Small intestine (tissue), 7 donors: ENCODE results near the gene SDHA. TPM values are rescaled to one million over a fixed set of nuclear protein-coding genes. Genes with fewer than 3 reads are reported as not detected.
A peak's percentile ranks its signal among the peaks of the same experiment; 100 is the strongest.
"Not testable (repeated sequence)": the region's sequence is repeated elsewhere in the genome, so short reads cannot be mapped to it uniquely, and the experiment has no call there.

Source experiments
- DNase-seq, 2 donors: peaks; one replicate each; pipeline versions ENCODE4 v3.0.0 to v3.0.0-alpha.2; 2013
- FAIRE-seq: peaks from 2 replicates; lab custom pipeline; 2012; peaks lifted over from hg19 to GRCh38; lab: Jason Lieb, UNC
- H3K27ac ChIP-seq, 3 donors: one replicate each; pipeline ENCODE4 v1.5.1; 2013; ENCODE audit warnings: low read length in 2 of 3, mild to moderate bottlenecking in 2 of 3, control low read depth in 1 of 3, inconsistent platforms in 1 of 3, low read depth in 1 of 3, moderate library complexity in 1 of 3
- H3K27me3 ChIP-seq, 3 donors: one replicate each; pipeline ENCODE4 v1.6.1; 2013; ENCODE audit warnings: low read length in 3 of 3, inconsistent platforms in 1 of 3; ENCODE audit not compliant: control insufficient read depth in 3 of 3, insufficient read depth in 3 of 3
- H3K36me3 ChIP-seq, 3 donors: one replicate each; pipeline ENCODE4 v1.6.1; 2013; ENCODE audit warnings: low read length in 3 of 3, inconsistent platforms in 1 of 3, low read depth in 1 of 3, mild to moderate bottlenecking in 1 of 3, moderate library complexity in 1 of 3; ENCODE audit not compliant: control insufficient read depth in 3 of 3, insufficient read depth in 2 of 3
- H3K4me1 ChIP-seq, 3 donors: one replicate each; pipeline ENCODE4 v1.6.1; 2013; ENCODE audit warnings: low read length in 2 of 3, inconsistent platforms in 1 of 3, low read depth in 1 of 3, mild to moderate bottlenecking in 1 of 3, moderate library complexity in 1 of 3; ENCODE audit not compliant: control insufficient read depth in 3 of 3, insufficient read depth in 2 of 3
- H3K4me3 ChIP-seq, 3 donors: one replicate each; pipeline ENCODE4 v1.5.1; 2013; ENCODE audit warnings: low read length in 3 of 3, control low read depth in 1 of 3, inconsistent platforms in 1 of 3, low read depth in 1 of 3, mild to moderate bottlenecking in 1 of 3, moderate library complexity in 1 of 3
- H3K9me3 ChIP-seq, 2 donors: one replicate each; pipeline ENCODE4 v1.6.1; 2013; ENCODE audit warnings: low read depth in 1 of 2, low read length in 1 of 2; ENCODE audit not compliant: control insufficient read depth in 2 of 2, insufficient read depth in 1 of 2
- WGBS, 3 donors: extraction: QIAGEN DNeasy Blood & Tissue Kit; methylation state at CpG; one replicate each; pipeline ENCODE4 v1.1.7; 2013; 5-methylcytosine and 5-hydroxymethylcytosine counted together
- polyA plus RNA-seq, 4 donors: library from polyadenylated mRNA; stranded (reverse) in 3 of 4; unstranded in 1 of 4; fragments of 200-250 nt in 3 of 4; fragments of 120-200 nt in 1 of 4; gene quantifications; one replicate each; pipeline versions ENCODE4 v1.2.1 to v1.2.3, GENCODE V29; 2013
- donor health status: healthy with polysubstance abuse.
- donor health status: control.
- donor health status: control.
- donor health status: Bipolar disorder and iron deficiency.
- donor health status: healthy.

The SDHA gene
- polyA plus RNA-seq, 4 donors = 115 to 377 (median 268) TPM

DNA sequence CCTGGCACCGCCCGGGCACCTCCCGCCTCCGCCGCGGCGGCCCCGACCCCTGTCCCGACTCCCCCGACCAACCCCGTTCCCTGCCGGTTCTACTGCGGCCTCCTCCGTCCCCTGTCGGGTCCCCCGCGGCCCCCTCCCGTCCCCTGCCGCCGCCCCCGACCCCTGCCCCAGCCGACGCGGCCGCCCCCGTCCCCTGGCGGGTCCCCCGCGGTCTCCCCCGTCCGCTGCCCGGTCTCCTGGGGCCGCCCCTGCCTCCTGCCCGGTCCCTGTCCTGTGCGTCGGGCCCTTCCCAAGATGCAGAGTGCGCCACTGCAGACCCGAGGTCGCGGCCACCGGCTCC lies 53.7 kb downstream of the SDHA start:
- H3K27ac ChIP-seq = peak overlapping the region; percentile 53 to 93 (median 91)
- DNase-seq, H3K4me1 ChIP-seq, H3K27me3 ChIP-seq, H3K9me3 ChIP-seq, FAIRE-seq: not testable (repeated sequence)
- H3K36me3 ChIP-seq = peaks cover 5 to 19% (median 7%) of the 10 kb centered on the region in 3 donors
- 0 to 1% (median 1%) methylated on average over 19 to 41 of the region's 41 CpGs for WGBS, 3 donors
- H3K4me3 ChIP-seq = peak overlapping the region; percentile 50 to 99 (median 98)

DNA sequence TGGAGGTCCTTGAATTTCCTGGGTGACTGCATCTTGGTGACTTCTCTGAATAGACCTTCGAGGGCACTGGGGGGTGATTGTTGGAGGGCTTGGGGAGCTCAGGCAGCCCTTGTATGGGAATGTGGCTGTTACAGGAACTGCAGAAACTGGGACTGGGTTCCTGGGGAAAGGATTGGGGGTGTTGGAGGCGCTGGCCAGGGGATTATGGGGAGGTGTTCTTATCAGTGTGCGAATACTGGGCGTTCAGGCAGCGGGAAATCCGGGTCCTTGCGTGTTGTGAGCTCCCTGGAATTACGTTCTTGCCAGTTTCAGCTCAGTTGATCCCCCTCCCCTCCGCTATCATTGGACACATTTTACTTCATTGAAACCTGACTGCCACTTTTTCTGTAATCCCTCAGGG lies 55.0 kb downstream of the SDHA start:
- FAIRE-seq, DNase-seq, H3K9me3 ChIP-seq, H3K4me1 ChIP-seq, H3K27ac ChIP-seq, H3K27me3 ChIP-seq: not testable (repeated sequence)
- 40 to 74% (median 48%) methylated on average over 9 of the region's 9 CpGs for WGBS, 3 donors
- Histone ChIP-seq H3K4me3 (peak overlapping the region in 2 of 3 donors; percentile 36 to 50), H3K36me3 (peaks cover 4 to 15% (median 5%) of the 10 kb centered on the region in 3 donors)

DNA sequence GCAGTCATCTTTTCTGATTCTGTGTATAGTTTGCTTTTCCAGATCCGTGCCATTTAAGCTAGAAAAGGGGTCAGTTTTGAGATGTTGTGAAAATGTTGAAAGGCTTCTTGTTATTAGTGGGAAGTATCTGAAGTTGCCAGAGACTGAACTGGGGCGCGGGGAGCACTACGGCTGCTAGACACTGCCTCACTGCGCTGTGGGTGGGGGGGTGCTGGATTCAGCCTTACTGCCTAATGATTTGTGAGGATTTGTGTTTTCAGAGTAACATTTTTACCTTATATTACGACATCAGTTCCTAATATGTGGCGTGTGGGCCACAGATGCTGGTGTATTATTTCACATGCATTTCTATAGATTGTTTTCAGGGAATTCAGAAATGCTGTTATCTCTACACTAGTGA lies 55.4 kb downstream of the SDHA start:
- FAIRE-seq, H3K9me3 ChIP-seq, DNase-seq, H3K4me1 ChIP-seq, H3K27me3 ChIP-seq, H3K27ac ChIP-seq: not testable (repeated sequence)
- WGBS, 3 donors = 71 to 88% (median 84%) methylated on average over 7 of the region's 7 CpGs
- Histone ChIP-seq H3K4me3 (peak overlapping the region in 1 of 3 donors; percentile 36), H3K36me3 (peaks cover 4 to 18% (median 5%) of the 10 kb centered on the region in 3 donors)

DNA sequence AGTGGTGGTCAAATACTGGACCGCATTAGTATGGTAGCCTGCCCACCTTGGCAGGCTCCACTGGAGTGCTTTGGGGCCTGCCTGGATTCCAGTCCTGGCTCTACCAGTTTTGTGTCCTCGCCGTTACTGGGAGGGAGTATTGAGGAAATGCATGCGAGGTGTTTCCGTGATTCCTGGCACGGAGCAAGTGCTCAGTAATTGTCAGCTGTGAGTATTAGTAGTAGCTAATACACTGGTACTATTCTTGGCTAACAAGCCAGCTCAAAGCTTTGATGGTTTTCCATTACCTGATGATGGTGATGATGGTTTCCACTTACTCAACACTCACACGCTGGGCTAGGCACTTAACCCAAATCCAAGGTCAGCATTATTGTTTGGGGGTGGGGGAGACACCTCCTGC lies 56.2 kb downstream of the SDHA start:
- not testable (repeated sequence) for FAIRE-seq
- WGBS, 3 donors = 85 to 93% (median 85%) methylated on average over 7 of the region's 7 CpGs

DNA sequence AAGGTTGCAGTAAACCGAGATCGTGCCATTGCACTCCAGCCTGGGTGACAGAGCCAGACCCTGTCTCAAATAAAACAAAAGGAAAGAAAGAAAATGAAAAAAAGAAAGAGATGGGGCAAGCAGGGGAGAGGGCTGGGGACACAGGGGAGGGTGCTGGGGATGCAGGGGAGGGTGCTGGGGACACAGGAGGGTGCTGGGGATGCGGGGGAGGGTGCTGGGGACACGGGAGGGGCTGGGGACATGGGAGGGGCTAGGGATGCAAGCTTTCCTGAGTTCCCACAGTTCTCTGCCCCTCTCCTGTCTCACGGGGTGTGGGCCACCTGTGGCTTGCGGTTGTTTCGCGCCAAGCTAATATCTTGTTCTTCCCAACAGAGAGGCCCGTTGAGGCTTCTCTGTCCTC lies 60.5 kb downstream of the SDHA start:
- Histone ChIP-seq H3K36me3 (peaks cover 5 to 50% (median 5%) of the 10 kb centered on the region in 3 donors), H3K4me1 (no peaks in the 10 kb centered on the region), H3K27me3 (no peaks in the 10 kb centered on the region), H3K4me3 (no peak overlapping the region), H3K9me3 (no peaks in the 10 kb centered on the region), H3K27ac (no peak overlapping the region)
- DNase-seq (no peak), FAIRE-seq (no peak)
- 85 to 94% (median 89%) methylated on average over 8 to 9 of the region's 9 CpGs for WGBS, 3 donors

More for the DNA sequence above, 56.2 kb downstream of the SDHA start:
- H3K36me3 ChIP-seq = peaks cover 4 to 24% (median 5%) of the 10 kb centered on the region in 3 donors
- H3K4me1 ChIP-seq, H3K9me3 ChIP-seq, H3K27ac ChIP-seq, H3K4me3 ChIP-seq, H3K27me3 ChIP-seq, DNase-seq: not testable (repeated sequence)

DNA sequence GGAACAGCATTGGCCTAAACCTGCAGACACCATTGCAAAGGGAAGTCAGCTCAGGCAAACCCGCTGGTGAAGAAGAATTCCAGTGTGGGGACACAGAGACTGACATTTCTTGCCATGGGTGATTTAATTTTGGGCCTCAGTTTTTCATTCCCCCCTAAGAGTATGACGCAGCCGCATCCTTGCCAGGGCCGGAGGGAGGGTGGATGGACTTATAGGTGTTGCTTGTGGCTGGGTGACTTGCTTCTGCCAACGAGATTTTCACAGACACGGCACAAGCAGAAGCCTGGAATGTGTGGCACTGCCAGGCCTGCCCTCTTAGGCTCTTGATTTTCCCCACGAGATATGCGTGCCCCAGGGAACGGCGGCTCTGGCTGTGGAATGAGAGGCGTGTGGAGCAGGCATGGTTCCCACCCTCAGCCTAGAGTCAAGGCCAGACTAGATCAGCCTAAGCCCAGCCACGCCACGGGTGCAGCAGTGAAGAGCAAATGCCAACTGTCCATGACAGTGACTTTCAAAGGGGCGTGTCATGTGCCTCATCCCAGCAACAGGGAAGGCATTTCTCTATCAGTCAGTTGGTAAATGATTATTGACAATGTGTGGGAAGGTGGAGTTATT lies 61.0 kb downstream of the SDHA start:
- not testable (repeated sequence) for H3K9me3 ChIP-seq, H3K4me1 ChIP-seq, DNase-seq, H3K4me3 ChIP-seq, FAIRE-seq, H3K27me3 ChIP-seq, H3K27ac ChIP-seq
- WGBS, 3 donors = 80 to 86% (median 85%) methylated on average over 14 of the region's 14 CpGs
- peaks cover 2 to 51% (median 6%) of the 10 kb centered on the region in 3 donors for H3K36me3 ChIP-seq

DNA sequence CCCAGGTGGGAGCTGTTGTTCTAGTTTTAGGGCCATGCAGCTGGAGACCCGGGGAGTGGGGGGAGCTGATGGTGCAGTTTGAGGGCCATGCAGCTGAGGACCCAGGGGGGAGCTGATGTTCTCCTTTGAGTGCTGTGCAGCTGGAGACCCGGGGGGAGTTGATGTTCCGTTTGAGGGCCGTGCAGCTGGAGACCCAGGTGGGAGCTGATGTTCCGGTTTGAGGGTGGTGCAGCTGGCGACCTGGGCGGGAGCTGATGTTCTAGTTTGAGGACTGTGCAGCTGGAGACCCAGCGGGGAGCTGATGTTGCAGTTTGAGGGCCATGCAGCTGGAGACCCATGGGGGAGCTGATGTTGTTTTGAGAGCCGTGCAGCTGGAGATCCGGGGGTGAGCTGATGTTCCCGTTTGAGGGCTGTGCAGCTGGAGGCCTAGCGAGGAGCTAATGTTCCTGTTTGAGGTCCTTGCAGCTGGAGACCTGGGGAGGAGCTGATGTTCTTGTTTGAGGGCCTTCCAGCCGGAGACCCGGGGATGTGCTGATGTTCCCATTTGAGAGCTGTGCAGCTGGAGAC lies 68.0 kb downstream of the SDHA start:
- FAIRE-seq (no peak), DNase-seq (no peak)
- H3K27ac ChIP-seq = no peak overlapping the region
- H3K4me1 ChIP-seq = no peaks in the 10 kb centered on the region
- 88 to 95% (median 89%) methylated on average over 14 of the region's 14 CpGs for whole genome bisulfite sequencing, 3 donors
- no peaks in the 10 kb centered on the region for H3K27me3 ChIP-seq
- H3K36me3 ChIP-seq = peaks cover 0 to 58% (median 8%) of the 10 kb centered on the region in 3 donors
- no peaks in the 10 kb centered on the region for H3K9me3 ChIP-seq
- no peak overlapping the region for H3K4me3 ChIP-seq

DNA sequence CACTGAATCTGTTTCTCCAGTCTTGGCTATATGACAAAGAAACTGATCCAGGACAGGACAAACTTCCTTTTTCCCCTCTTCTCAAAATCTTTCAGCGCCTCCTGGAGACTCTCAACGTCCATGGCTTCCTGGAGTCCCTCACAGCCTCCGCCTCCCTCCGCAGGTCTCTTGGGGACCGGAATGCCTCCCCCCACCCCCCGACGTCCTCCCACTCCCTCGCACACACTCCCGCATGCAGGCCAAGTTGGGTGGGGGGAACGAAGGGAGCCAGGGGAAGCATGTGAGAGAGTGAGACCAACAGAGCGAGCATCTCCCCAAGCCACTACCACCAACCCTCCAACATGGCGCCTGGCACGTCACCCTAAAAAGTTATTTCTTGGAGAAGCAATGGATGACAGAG lies 72.1 kb downstream of the SDHA start:
- not testable (repeated sequence) for H3K4me1 ChIP-seq, FAIRE-seq
- WGBS, 3 donors = 92 to 97% (median 96%) methylated on average over 13 of the region's 13 CpGs

More for the DNA sequence above, 72.1 kb downstream of the SDHA start:
- H3K27me3 ChIP-seq, H3K27ac ChIP-seq, H3K4me3 ChIP-seq, DNase-seq, H3K9me3 ChIP-seq: not testable (repeated sequence)
- peaks cover 0 to 29% (median 6%) of the 10 kb centered on the region in 3 donors for H3K36me3 ChIP-seq
